Keratinocyte (primary cell): ENCODE data around the gene KLF3. TPM values are rescaled to one million over a fixed set of nuclear protein-coding genes. Genes with fewer than 3 reads are reported as not detected.

Experiments used
- DNase-seq: peaks from one replicate; pipeline ENCODE4 v3.0.0-alpha.2; 2011; ENCODE audit warnings: low read depth, missing footprints, low spot score
- FAIRE-seq: peaks from 2 replicates; lab custom pipeline; 2011; peaks lifted over from hg19 to GRCh38; lab: Jason Lieb, UNC
- H2AFZ ChIP-seq: 2 replicates; pipeline ENCODE4 v1.6.0; 2012; ENCODE audit warnings: low read length, control low read depth, inconsistent platforms; ENCODE audit not compliant: control insufficient read depth
- H3K27ac ChIP-seq: 2 replicates; pipeline ENCODE4 v1.5.1; 2011; ENCODE audit warnings: low read length; ENCODE audit not compliant: control insufficient read depth, insufficient read depth
- H3K27me3 ChIP-seq: 3 replicates; pipeline ENCODE4 v1.6.0; 2011; ENCODE audit warnings: low read length; ENCODE audit not compliant: control insufficient read depth, insufficient read depth; ENCODE audit errors: extremely low read depth
- H3K36me3 ChIP-seq, 2 experiments: 2 replicates in 1 of 2; 3 replicates in 1 of 2; pipeline ENCODE4 v1.5.1; 2011; ENCODE audit warnings: low read length in 2 of 2, mild to moderate bottlenecking in 1 of 2; ENCODE audit not compliant: control insufficient read depth in 2 of 2, insufficient read depth in 2 of 2; ENCODE audit errors: extremely low read depth in 1 of 2
- H3K4me1 ChIP-seq: 3 replicates; pipeline ENCODE4 v1.5.1; 2011; ENCODE audit warnings: low read length; ENCODE audit not compliant: control insufficient read depth, insufficient read depth; ENCODE audit errors: extremely low read depth
- H3K4me2 ChIP-seq: 3 replicates; pipeline ENCODE4 v1.6.0; 2011; ENCODE audit warnings: low read depth, low read length; ENCODE audit not compliant: control insufficient read depth, insufficient read depth; ENCODE audit errors: extremely low read depth
- H3K4me3 ChIP-seq, 3 experiments: fragments of 200-600 bp in 1 of 3; sonication (generic) in 1 of 3; 2 replicates in 2 of 3; 3 replicates in 1 of 3; pipeline ENCODE4 v1.5.1; 2011 to 2016; ENCODE audit warnings: low read length in 3 of 3, mild to moderate bottlenecking in 3 of 3, control low read depth in 2 of 3, inconsistent platforms in 1 of 3, low read depth in 1 of 3, mixed read lengths in 1 of 3, mixed run types in 1 of 3, moderate library complexity in 1 of 3; ENCODE audit not compliant: control insufficient read depth in 2 of 3, insufficient read depth in 2 of 3; ENCODE audit errors: extremely low read depth in 1 of 3
- H3K79me2 ChIP-seq: 2 replicates; pipeline ENCODE4 v1.6.0; 2012; ENCODE audit warnings: low read length; ENCODE audit not compliant: control insufficient read depth, insufficient read depth
- H3K9ac ChIP-seq: 3 replicates; pipeline ENCODE4 v1.6.0; 2011; ENCODE audit warnings: low read length; ENCODE audit not compliant: control insufficient read depth, insufficient read depth; ENCODE audit errors: extremely low read depth
- H3K9me1 ChIP-seq: 3 replicates; pipeline ENCODE4 v1.6.0; 2011; ENCODE audit warnings: low read length; ENCODE audit not compliant: control insufficient read depth, insufficient read depth; ENCODE audit errors: extremely low read depth
- H3K9me3 ChIP-seq: 2 replicates; pipeline ENCODE4 v1.5.1; 2012; ENCODE audit warnings: low read depth, low read length; ENCODE audit not compliant: control insufficient read depth
- H4K20me1 ChIP-seq: 3 replicates; pipeline ENCODE4 v1.6.0; 2011; ENCODE audit warnings: low read length; ENCODE audit not compliant: control insufficient read depth, insufficient read depth; ENCODE audit errors: extremely low read depth
- EZH2 ChIP-seq: IDR thresholded peaks from one replicate; pipeline ENCODE4 v1.6.1; 2012; ENCODE audit warnings: inconsistent platforms, mild to moderate bottlenecking, low read length, moderate library complexity
- dilution Hi-C: fragments of 300-500 bp; cut with MboI; formaldehyde crosslinking; loops from one replicate; pipeline ENCODE4 v1.7.0; 2020; ENCODE audit warnings: low sequenced_read_pairs; ENCODE audit not compliant: extremely low pct_ligation_motif_present
- polyA plus RNA-seq, 5 experiments: library from polyadenylated mRNA; depleted of rRNA in 3 of 5; stranded (reverse) in 3 of 5; stranded (forward) in 1 of 5; unstranded in 1 of 5; fragments of >200 nt; gene quantifications; 1 replicate in 1 of 5; 2 replicates in 3 of 5; 3 replicates in 1 of 5; pipeline versions ENCODE4 v1.2.1 to v1.2.3, GENCODE V29; 2011 to 2012; ENCODE audit warnings: missing spikeins in 2 of 5, low read depth in 1 of 5, low replicate concordance in 1 of 5
- TF ChIP-seq, protein P1 (sequence below), 3 experiments: IDR thresholded peaks in 1 of 3; conservative IDR thresholded peaks in 1 of 3; optimal IDR thresholded peaks in 1 of 3; 2 replicates in 2 of 3; 3 replicates in 1 of 3; pipeline versions ENCODE3 to v1.5.1; 2011; ENCODE audit warnings: low read length in 3 of 3, mild to moderate bottlenecking in 3 of 3, moderate library complexity in 2 of 3, control low read depth in 1 of 3, inconsistent platforms in 1 of 3; ENCODE audit not compliant: insufficient read depth in 2 of 3; ENCODE audit errors: extremely low read depth in 1 of 3

The KLF3 gene
- polyA plus RNA-seq, 1 donor (not counting 4 experiments of a cell fraction or from before 2014, with no cell fraction given), result 39.9 TPM

DNA sequence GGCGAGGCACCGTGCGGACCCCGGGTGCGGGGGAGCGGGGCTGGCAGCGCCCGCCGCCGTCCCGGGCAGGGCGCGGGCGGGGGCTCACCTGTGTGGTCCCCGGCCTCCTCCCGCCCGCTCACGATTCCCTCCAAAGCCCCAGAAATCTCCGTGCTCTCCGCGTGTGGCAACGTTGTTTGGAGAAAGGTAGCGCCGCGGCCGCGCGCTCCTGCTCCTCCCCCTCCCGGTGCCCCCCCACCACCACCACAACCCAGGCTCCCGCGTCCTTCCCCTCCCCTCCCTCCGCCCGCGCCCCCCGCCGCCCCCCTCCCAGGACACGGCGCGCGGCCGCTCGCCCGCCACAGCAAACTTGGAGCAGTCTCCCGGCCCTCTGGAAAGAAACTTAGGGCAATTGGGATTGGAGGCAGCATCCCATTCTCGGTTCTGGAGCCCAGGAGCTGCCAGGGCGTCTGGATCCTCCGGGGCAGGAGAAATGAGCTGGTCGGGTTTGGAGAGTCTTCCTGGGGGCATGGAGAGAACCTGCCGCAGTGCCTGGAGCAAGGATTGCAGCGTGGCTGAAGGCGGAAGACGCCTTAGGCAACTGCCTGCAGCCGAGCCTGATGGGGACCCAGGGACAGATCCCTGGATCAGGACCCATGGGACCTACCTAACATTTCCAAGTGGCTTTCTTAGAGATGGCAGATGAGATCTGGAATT is 855 bp downstream of the KLF3 start:
- dilution Hi-C loops, result no loop called here
- DNase-seq, result no peak
- Histone ChIP-seq H3K27ac (peak overlapping the region; percentile 97), H3K9ac (peak overlapping the region; percentile 95), H3K4me1 (peaks cover 19% of the 10 kb centered on the region), H3K27me3 (no peaks in the 10 kb centered on the region), H4K20me1 (no peaks in the 10 kb centered on the region), H3K4me3 (peak overlapping the region; percentile 81 to 95 (median 85)), H3K9me1 (peaks cover 2% of the 10 kb centered on the region), H3K79me2 (peaks cover 53% of the 10 kb centered on the region), H3K9me3 (no peaks in the 10 kb centered on the region), H3K4me2 (peak overlapping the region; percentile 98), H2AFZ (no peak overlapping the region), H3K36me3 (no peaks in the 10 kb centered on the region)
- no peak for FAIRE-seq
- TF ChIP-seq EZH2, result no peak
- TF ChIP-seq, protein P1, sequence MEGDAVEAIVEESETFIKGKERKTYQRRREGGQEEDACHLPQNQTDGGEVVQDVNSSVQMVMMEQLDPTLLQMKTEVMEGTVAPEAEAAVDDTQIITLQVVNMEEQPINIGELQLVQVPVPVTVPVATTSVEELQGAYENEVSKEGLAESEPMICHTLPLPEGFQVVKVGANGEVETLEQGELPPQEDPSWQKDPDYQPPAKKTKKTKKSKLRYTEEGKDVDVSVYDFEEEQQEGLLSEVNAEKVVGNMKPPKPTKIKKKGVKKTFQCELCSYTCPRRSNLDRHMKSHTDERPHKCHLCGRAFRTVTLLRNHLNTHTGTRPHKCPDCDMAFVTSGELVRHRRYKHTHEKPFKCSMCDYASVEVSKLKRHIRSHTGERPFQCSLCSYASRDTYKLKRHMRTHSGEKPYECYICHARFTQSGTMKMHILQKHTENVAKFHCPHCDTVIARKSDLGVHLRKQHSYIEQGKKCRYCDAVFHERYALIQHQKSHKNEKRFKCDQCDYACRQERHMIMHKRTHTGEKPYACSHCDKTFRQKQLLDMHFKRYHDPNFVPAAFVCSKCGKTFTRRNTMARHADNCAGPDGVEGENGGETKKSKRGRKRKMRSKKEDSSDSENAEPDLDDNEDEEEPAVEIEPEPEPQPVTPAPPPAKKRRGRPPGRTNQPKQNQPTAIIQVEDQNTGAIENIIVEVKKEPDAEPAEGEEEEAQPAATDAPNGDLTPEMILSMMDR (optimal IDR thresholded peaks at IDR 0.05 in 1 of 3, IDR thresholded peaks at IDR 0.05 in 1 of 3, conservative IDR thresholded peaks at IDR 0.05 in 1 of 3; ENCODE audit: extremely low read depth in 1 of 3, insufficient read depth in 2 of 3, low read length in 3 of 3), result no peak

DNA sequence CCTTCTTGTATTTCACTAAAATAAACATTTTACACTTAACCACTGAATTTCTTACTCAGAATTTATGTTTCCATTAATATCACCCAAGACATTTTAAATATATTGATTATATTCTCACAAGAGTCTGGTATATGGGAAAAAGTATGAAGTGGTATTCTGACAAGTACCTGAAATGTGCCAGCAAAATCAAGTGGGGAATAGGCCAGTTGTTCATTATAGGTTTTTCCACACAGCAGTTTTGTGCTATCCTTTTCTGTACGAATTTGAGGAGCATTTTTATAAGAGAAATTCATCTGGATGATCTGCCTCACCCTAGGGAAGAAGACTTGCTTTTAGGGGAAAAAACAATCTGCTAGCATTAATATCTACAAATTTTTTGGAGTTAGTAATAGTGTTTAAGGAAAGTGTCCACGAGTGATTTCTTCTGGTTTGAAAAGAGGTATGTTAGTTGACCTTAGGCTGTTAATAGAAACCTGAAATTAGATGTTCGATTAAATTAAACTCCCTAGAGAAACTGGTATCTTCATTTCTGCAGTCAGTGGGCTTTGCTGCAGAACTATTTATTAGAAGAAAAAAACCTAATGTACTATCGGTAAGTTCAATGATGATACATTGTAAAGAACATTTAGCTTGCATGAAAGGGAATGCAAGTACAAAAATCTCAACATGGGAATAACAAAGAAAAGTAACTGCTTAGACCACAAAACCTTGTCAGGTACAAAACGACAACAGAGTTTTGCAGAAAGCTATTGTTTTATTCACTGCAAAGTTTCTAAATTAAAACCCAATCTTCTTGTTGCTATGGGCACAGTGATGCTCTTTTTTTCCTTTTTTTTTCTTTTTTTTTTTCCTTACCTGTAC is 1.8 kb downstream of the KLF3 start:
- H3K9ac ChIP-seq, result peak overlapping the region; percentile 95
- DNase-seq, result no peak
- H3K36me3 ChIP-seq, result peaks cover 0 to 6% of the 10 kb centered on the region in 2 experiments
- FAIRE-seq, result peak; percentile 26
- H3K79me2 ChIP-seq, result peaks cover 62% of the 10 kb centered on the region
- no peaks in the 10 kb centered on the region for H3K9me3 ChIP-seq
- H3K27me3 ChIP-seq, result no peaks in the 10 kb centered on the region
- H3K4me2 ChIP-seq, result peak overlapping the region; percentile 98
- TF ChIP-seq, protein P1 (optimal IDR thresholded peaks at IDR 0.05 in 1 of 3, IDR thresholded peaks at IDR 0.05 in 1 of 3, conservative IDR thresholded peaks at IDR 0.05 in 1 of 3; ENCODE audit: extremely low read depth in 1 of 3, insufficient read depth in 2 of 3, low read length in 3 of 3), result no peak
- no peak for TF ChIP-seq EZH2
- H3K9me1 ChIP-seq, result peaks cover 5% of the 10 kb centered on the region
- peak overlapping the region; percentile 97 for H3K27ac ChIP-seq
- no peak overlapping the region for H2AFZ ChIP-seq
- H4K20me1 ChIP-seq, result peaks cover 3% of the 10 kb centered on the region
- H3K4me1 ChIP-seq, result peaks cover 29% of the 10 kb centered on the region
- peak overlapping the region; percentile 81 to 95 (median 85) for H3K4me3 ChIP-seq
- dilution Hi-C loops, result no loop called here
